GM20000 (cell line): ENCODE results near the gene TMEM163.

ENCODE experiments used
- DNase-seq: peaks from one replicate; pipeline ENCODE4 v3.0.0; 2012; ENCODE audit warnings: low spot score
- CTCF ChIP-seq: IDR thresholded peaks from 2 replicates; pipeline ENCODE4 v1.5.1; 2012; ENCODE audit warnings: mild to moderate bottlenecking, control low read depth; ENCODE audit errors: extremely low read depth, missing control alignments

TMEM163 gene

GRCh38 chr2:134679294-134679693 lies 39.5 kb downstream of the TMEM163 start:
- no peak for TF ChIP-seq CTCF
- DNase-seq, result no peak

- DNase-seq, result no peak
- no peak for TF ChIP-seq CTCF
Measured at GRCh38 chr2:134677856-134678756, 40.7 kb downstream of the TMEM163 start.

GRCh38 chr2:134676960-134677359 lies 41.8 kb downstream of the TMEM163 start:
- no peak for TF ChIP-seq CTCF
- no peak for DNase-seq

GRCh38 chr2:134675314-134675713 lies 43.5 kb downstream of the TMEM163 start:
- DNase-seq, result no peak
- TF ChIP-seq CTCF, result no peak

GRCh38 chr2:134674687-134675086 lies 44.1 kb downstream of the TMEM163 start:
- DNase-seq, result no peak
- no peak for TF ChIP-seq CTCF

- DNase-seq, result no peak
- no peak for TF ChIP-seq CTCF
Measured at GRCh38 chr2:134671513-134671912, 47.3 kb downstream of the TMEM163 start.

- DNase-seq, result no peak
- no peak for TF ChIP-seq CTCF
Measured at GRCh38 chr2:134670955-134671354, 47.8 kb downstream of the TMEM163 start.
